Measurements from ENCODE around the gene ZFYVE28.

The ZFYVE28 gene

GRCh38 chr4:2399631-2400190 lies 18.7 kb downstream of the ZFYVE28 start:
- no peaks in the 10 kb centered on the region for H4K20me1 ChIP-seq (ENCODE audit: low read depth, low read length)

DNA sequence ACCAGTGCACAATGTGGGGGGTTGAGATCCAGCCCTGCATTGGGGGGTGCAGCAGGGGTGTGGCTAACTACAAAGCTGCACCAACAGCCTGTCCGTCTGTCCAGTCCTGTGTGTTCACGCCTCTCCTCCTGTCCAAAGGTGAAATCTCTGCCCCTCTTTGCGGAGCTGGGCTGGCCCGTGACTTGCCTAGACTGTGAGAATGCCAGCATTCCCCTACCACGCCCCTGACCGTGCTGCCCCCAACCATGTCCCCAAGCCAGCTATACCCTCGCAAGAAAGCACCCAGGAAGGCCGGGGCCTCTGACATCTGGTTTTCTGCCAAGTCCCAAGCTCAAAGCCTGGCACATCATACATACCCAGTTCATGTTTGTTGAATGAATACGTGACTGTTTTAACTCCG lies 19.2 kb downstream of the ZFYVE28 start:
- Histone ChIP-seq H3K4me3 (ENCODE audit: insufficient read depth, low read length, poor library complexity, severe bottlenecking) (no peak overlapping the region), H3K9me2 (replicated peaks; ENCODE audit: insufficient read depth, low read length) (no peaks in the 10 kb centered on the region), H3K4me2 (ENCODE audit: low read depth, low read length, poor library complexity, severe bottlenecking) (no peak overlapping the region), H3K27ac (ENCODE audit: low read depth, low read length) (no peak overlapping the region), H2AFZ (ENCODE audit: low read depth, low read length, severe bottlenecking) (no peak overlapping the region), H3K79me2 (ENCODE audit: insufficient read depth, low read length) (no peaks in the 10 kb centered on the region), H3F3A (ENCODE audit: insufficient read depth) (no peaks in the 10 kb centered on the region), H3K9me3 (ENCODE audit: insufficient read depth, low read length) (no peaks in the 10 kb centered on the region), H4K20me1 (ENCODE audit: low read depth, low read length) (no peaks in the 10 kb centered on the region), H3K9ac (ENCODE audit: low read length) (no peak overlapping the region), H3K36me3 (ENCODE audit: low read length) (no peaks in the 10 kb centered on the region), H3K27me3 (ENCODE audit: low read length) (no peaks in the 10 kb centered on the region)
- TF ChIP-seq, protein P1, sequence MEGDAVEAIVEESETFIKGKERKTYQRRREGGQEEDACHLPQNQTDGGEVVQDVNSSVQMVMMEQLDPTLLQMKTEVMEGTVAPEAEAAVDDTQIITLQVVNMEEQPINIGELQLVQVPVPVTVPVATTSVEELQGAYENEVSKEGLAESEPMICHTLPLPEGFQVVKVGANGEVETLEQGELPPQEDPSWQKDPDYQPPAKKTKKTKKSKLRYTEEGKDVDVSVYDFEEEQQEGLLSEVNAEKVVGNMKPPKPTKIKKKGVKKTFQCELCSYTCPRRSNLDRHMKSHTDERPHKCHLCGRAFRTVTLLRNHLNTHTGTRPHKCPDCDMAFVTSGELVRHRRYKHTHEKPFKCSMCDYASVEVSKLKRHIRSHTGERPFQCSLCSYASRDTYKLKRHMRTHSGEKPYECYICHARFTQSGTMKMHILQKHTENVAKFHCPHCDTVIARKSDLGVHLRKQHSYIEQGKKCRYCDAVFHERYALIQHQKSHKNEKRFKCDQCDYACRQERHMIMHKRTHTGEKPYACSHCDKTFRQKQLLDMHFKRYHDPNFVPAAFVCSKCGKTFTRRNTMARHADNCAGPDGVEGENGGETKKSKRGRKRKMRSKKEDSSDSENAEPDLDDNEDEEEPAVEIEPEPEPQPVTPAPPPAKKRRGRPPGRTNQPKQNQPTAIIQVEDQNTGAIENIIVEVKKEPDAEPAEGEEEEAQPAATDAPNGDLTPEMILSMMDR (IDR thresholded peaks at IDR 0.05; ENCODE audit: insufficient read depth, low read length, poor library complexity, severe bottlenecking) = no peak
- no peak for TF ChIP-seq EZH2phosphoT487 (conservative IDR thresholded peaks at IDR 0.05; ENCODE audit: low read length)

More at GRCh38 chr4:2399631-2400190, 18.7 kb downstream of the ZFYVE28 start:
- H3K4me3 ChIP-seq (ENCODE audit: insufficient read depth, low read length, poor library complexity, severe bottlenecking) = no peak overlapping the region
- no peak overlapping the region for H3K4me2 ChIP-seq (ENCODE audit: low read depth, low read length, poor library complexity, severe bottlenecking)
- no peak overlapping the region for H3K9ac ChIP-seq (ENCODE audit: low read length)
- H3K9me3 ChIP-seq (ENCODE audit: insufficient read depth, low read length) = no peaks in the 10 kb centered on the region
- no peaks in the 10 kb centered on the region for H3K27me3 ChIP-seq (ENCODE audit: low read length)
- H3K9me2 ChIP-seq (replicated peaks; ENCODE audit: insufficient read depth, low read length) = no peaks in the 10 kb centered on the region
- H3K79me2 ChIP-seq (ENCODE audit: insufficient read depth, low read length) = no peaks in the 10 kb centered on the region
- H3K27ac ChIP-seq (ENCODE audit: low read depth, low read length) = no peak overlapping the region
- no peaks in the 10 kb centered on the region for H3F3A ChIP-seq (ENCODE audit: insufficient read depth)
- TF ChIP-seq, protein P1 (IDR thresholded peaks at IDR 0.05; ENCODE audit: insufficient read depth, low read length, poor library complexity, severe bottlenecking) = no peak
- no peak for TF ChIP-seq EZH2phosphoT487 (conservative IDR thresholded peaks at IDR 0.05; ENCODE audit: low read length)
- H2AFZ ChIP-seq (ENCODE audit: low read depth, low read length, severe bottlenecking) = no peak overlapping the region
- no peaks in the 10 kb centered on the region for H3K36me3 ChIP-seq (ENCODE audit: low read length)

DNA sequence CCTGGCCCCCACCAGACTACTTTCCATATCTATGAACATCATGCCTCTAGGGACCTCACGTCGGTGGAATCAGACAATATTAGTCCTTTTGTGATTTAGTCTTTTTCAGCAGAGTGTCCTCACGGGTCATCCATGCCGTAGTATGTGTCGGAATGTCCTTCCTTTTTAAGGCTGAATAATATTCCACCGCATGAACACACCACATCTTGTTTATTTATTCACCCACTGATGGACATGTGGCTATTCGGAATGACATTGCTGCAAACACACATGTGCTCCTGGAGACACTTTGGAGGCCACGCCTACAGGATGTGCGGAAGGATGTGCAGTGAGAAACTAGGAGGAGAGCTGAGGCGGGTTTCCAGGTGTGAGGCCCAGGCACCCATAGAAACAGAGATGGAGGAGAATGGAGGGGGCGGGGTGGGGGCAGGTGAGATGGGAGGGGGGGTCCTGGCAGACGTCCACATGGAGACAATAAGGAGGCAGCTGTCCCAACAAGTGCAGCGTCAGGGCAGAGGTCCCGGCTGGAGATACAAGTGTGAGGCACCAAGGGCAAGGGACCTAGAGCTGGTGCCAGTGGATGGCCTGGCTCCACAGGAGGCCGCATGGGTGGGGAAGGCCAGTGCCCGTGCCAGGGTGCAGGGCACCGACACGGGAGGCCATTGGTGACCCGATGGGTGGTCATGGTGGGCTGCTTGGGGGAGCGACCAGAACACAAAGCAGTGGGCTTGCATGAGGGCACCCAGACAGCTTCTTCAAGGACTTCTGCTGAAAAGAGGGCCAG lies 20.7 kb downstream of the ZFYVE28 start:
- Histone ChIP-seq H3F3A (ENCODE audit: insufficient read depth) (no peaks in the 10 kb centered on the region), H3K36me3 (ENCODE audit: low read length) (no peaks in the 10 kb centered on the region), H3K79me2 (ENCODE audit: insufficient read depth, low read length) (no peaks in the 10 kb centered on the region), H3K27me3 (ENCODE audit: low read length) (no peaks in the 10 kb centered on the region), H3K27ac (ENCODE audit: low read depth, low read length) (no peak overlapping the region), H3K4me3 (ENCODE audit: insufficient read depth, low read length, poor library complexity, severe bottlenecking) (no peak overlapping the region), H4K20me1 (ENCODE audit: low read depth, low read length) (no peaks in the 10 kb centered on the region), H2AFZ (ENCODE audit: low read depth, low read length, severe bottlenecking) (no peak overlapping the region), H3K9me3 (ENCODE audit: insufficient read depth, low read length) (no peaks in the 10 kb centered on the region), H3K9me2 (replicated peaks; ENCODE audit: insufficient read depth, low read length) (no peaks in the 10 kb centered on the region), H3K9ac (ENCODE audit: low read length) (no peak overlapping the region), H3K4me2 (ENCODE audit: low read depth, low read length, poor library complexity, severe bottlenecking) (no peak overlapping the region)
- TF ChIP-seq, protein P1 (IDR thresholded peaks at IDR 0.05; ENCODE audit: insufficient read depth, low read length, poor library complexity, severe bottlenecking) = no peak
- TF ChIP-seq EZH2phosphoT487 (conservative IDR thresholded peaks at IDR 0.05; ENCODE audit: low read length) = no peak

Data from SU-DHL-6 (cell line).